Measurements from ENCODE around the gene KIAA1191. TPM values are rescaled to one million over a fixed set of nuclear protein-coding genes. Genes with fewer than 3 reads are reported as not detected.
"Not testable (repeated sequence)": the region's sequence is repeated elsewhere in the genome, so short reads cannot be mapped to it uniquely, and the experiment has no call there.

KIAA1191 gene
- total RNA-seq (2014; rRNA removed; shearing (Covaris generic)) = 92.3 and 94.4 TPM in 2 replicates

- DNase-seq (ENCODE audit: low spot score) = peak; percentile 87
Measured at GRCh38 chr5:176361437-176362232, at the start of gene KIAA1191. Gene KIAA1191, minus strand, starts transcription at chr5:176361764. Its CDS starts 2,256 bp downstream, at chr5:176359508.

GRCh38 chr5:176410486-176411180 lies 49.1 kb upstream of the KIAA1191 start:
- peak; percentile 22 for DNase-seq (ENCODE audit: low spot score)

GRCh38 chr5:176409765-176410164 lies 48.2 kb upstream of the KIAA1191 start:
- no peak for DNase-seq (ENCODE audit: low spot score)

- DNase-seq (ENCODE audit: low spot score) = no peak
Measured at GRCh38 chr5:176408590-176408989, 47.0 kb upstream of the KIAA1191 start.

- DNase-seq (ENCODE audit: low spot score) = not testable (repeated sequence)
Measured at GRCh38 chr5:176408252-176408573, 46.6 kb upstream of the KIAA1191 start.

GRCh38 chr5:176407456-176408251 lies 46.1 kb upstream of the KIAA1191 start:
- DNase-seq (ENCODE audit: low spot score) = no peak

GRCh38 chr5:176406436-176407052 lies 45.0 kb upstream of the KIAA1191 start:
- DNase-seq (ENCODE audit: low spot score) = no peak

- DNase-seq (ENCODE audit: low spot score) = no peak
Measured at GRCh38 chr5:176405656-176406435, 44.3 kb upstream of the KIAA1191 start.

GRCh38 chr5:176401281-176402205 lies 40.0 kb upstream of the KIAA1191 start:
- DNase-seq (ENCODE audit: low spot score) = no peak

GRCh38 chr5:176400382-176401156 lies 39.0 kb upstream of the KIAA1191 start:
- peak; percentile 66 for DNase-seq (ENCODE audit: low spot score)

- DNase-seq (ENCODE audit: low spot score) = no peak
Measured at GRCh38 chr5:176397736-176398420, 36.3 kb upstream of the KIAA1191 start.

- no peak for DNase-seq (ENCODE audit: low spot score)
Measured at GRCh38 chr5:176396330-176396729, 34.8 kb upstream of the KIAA1191 start.

GRCh38 chr5:176394881-176395675 lies 33.5 kb upstream of the KIAA1191 start:
- DNase-seq (ENCODE audit: low spot score) = no peak

- no peak for DNase-seq (ENCODE audit: low spot score)
Measured at GRCh38 chr5:176394096-176394495, 32.5 kb upstream of the KIAA1191 start.

GRCh38 chr5:176392526-176392925 lies 31.0 kb upstream of the KIAA1191 start:
- DNase-seq (ENCODE audit: low spot score) = no peak

- no peak for DNase-seq (ENCODE audit: low spot score)
Measured at GRCh38 chr5:176391999-176392398, 30.4 kb upstream of the KIAA1191 start.

GRCh38 chr5:176391479-176391878 lies 29.9 kb upstream of the KIAA1191 start:
- DNase-seq (ENCODE audit: low spot score) = no peak
